Left lung (tissue), 10 donors: Measurements from ENCODE around the gene MICAL2. TPM values are rescaled to one million over a fixed set of nuclear protein-coding genes. Genes with fewer than 3 reads are reported as not detected.

ENCODE experiments used
- ATAC-seq: fragments of 200-7000 bp; cut with Tn5 transposase; one replicate; pipeline ENCODE4 v1.9.1; 2020; ENCODE audit warnings: moderate library complexity
- DNase-seq, 4 donors: peaks; one replicate each; pipeline ENCODE4 v3.0.0-alpha.2; 2013 to 2020
- H3K27ac ChIP-seq, 2 donors: fragments of 200-600 bp; sonication (generic) in 1 of 2; one replicate each; pipeline versions ENCODE4 v1.5.0 to v1.8.0; 2020 to 2021
- H3K27me3 ChIP-seq, 2 donors: fragments of 200-600 bp; sonication (generic) in 1 of 2; one replicate each; pipeline versions ENCODE4 v1.5.0 to v1.8.0; 2020 to 2021
- H3K36me3 ChIP-seq, 2 donors: fragments of 200-600 bp; sonication (generic) in 1 of 2; one replicate each; pipeline versions ENCODE4 v1.5.0 to v1.8.0; 2020 to 2021
- H3K4me1 ChIP-seq, 2 donors: fragments of 200-600 bp; one replicate each; pipeline ENCODE4 v1.8.0; 2021
- H3K4me3 ChIP-seq, 2 donors: fragments of 200-600 bp; sonication (generic) in 1 of 2; one replicate each; pipeline versions ENCODE4 v1.5.0 to v1.8.0; 2020 to 2021; ENCODE audit warnings: mild to moderate bottlenecking in 1 of 2
- H3K9me3 ChIP-seq, 2 donors: fragments of 200-600 bp; sonication (generic) in 1 of 2; one replicate each; pipeline versions ENCODE4 v1.5.0 to v1.8.0; 2020 to 2021
- intact Hi-C, 2 donors: fragments of 100-400 bp; cut with DNase I; formaldehyde crosslinking; loops; one replicate each; pipeline versions ENCODE4 v1.11.2 to v1.14.2; 2022
- microRNA-seq, 2 donors: library from miRNA; unstranded; fragments of <30 nt; microRNA quantifications; one replicate each; pipeline ENCODE4, GENCODE V29; 2019
- polyA plus RNA-seq, 6 donors: library from polyadenylated mRNA; unstranded; fragments of 120-200 nt; gene quantifications; one replicate each; pipeline ENCODE4 v1.2.1, GENCODE V29; 2013; ENCODE audit not compliant: insufficient read length in 6 of 6
- total RNA-seq, 2 donors: library from RNA; stranded (reverse); fragmentation: NEBNext Ultra II Directional; extraction: Animal tissue kit (Norgen Biotek cat#: 25700); gene quantifications; one replicate each; pipeline ENCODE4 v1.2.1, GENCODE V29; 2021
- TF ChIP-seq, protein P1 (sequence below), 2 donors: fragments of 200-600 bp; sonication (generic) in 1 of 2; IDR thresholded peaks; one replicate each; pipeline versions ENCODE4 v1.5.0 to v1.8.0; 2021; ENCODE audit warnings: antibody characterized with exemption in 2 of 2
- donor health status: DM: no; HTN: yes; CAD: no.
- donor health status: DM: no; HTN: no; CAD: no.

MICAL2 gene
- total and polyA plus RNA-seq, 8 donors: 49.8 to 293 (median 89.4) TPM

DNA sequence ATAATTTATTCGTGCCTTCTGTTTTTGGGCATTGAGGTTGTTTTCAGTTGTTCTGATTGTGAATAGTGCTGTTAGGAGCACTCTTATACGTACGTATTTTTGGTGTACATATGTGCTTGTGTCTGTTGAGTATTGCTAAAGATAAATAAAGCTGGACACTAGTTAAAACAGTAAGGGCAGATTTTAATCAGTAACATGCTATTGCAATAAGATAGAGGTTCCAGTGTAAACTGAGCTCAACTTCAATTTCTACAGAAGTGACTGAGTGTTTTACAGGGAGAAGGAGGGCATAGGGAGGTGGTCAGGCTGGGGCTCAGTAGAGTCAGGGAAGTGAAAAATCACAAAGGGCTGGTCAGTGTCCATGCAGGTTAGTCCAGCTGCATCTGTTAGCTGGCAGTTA is 191.0 kb downstream of the MICAL2 start:
- Histone ChIP-seq H3K27ac (no peak overlapping the region), H3K4me1 (no peaks in the 10 kb centered on the region), H3K36me3 (no peaks in the 10 kb centered on the region), H3K9me3 (peaks cover 0 to 14% of the 10 kb centered on the region in 2 donors), H3K27me3 (no peaks in the 10 kb centered on the region), H3K4me3 (no peak overlapping the region)
- TF ChIP-seq, protein P1, sequence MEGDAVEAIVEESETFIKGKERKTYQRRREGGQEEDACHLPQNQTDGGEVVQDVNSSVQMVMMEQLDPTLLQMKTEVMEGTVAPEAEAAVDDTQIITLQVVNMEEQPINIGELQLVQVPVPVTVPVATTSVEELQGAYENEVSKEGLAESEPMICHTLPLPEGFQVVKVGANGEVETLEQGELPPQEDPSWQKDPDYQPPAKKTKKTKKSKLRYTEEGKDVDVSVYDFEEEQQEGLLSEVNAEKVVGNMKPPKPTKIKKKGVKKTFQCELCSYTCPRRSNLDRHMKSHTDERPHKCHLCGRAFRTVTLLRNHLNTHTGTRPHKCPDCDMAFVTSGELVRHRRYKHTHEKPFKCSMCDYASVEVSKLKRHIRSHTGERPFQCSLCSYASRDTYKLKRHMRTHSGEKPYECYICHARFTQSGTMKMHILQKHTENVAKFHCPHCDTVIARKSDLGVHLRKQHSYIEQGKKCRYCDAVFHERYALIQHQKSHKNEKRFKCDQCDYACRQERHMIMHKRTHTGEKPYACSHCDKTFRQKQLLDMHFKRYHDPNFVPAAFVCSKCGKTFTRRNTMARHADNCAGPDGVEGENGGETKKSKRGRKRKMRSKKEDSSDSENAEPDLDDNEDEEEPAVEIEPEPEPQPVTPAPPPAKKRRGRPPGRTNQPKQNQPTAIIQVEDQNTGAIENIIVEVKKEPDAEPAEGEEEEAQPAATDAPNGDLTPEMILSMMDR (IDR thresholded peaks at IDR 0.05): no peak
- no peak for ATAC-seq
- no peak for DNase-seq
- intact Hi-C loops: no loop called here

DNA sequence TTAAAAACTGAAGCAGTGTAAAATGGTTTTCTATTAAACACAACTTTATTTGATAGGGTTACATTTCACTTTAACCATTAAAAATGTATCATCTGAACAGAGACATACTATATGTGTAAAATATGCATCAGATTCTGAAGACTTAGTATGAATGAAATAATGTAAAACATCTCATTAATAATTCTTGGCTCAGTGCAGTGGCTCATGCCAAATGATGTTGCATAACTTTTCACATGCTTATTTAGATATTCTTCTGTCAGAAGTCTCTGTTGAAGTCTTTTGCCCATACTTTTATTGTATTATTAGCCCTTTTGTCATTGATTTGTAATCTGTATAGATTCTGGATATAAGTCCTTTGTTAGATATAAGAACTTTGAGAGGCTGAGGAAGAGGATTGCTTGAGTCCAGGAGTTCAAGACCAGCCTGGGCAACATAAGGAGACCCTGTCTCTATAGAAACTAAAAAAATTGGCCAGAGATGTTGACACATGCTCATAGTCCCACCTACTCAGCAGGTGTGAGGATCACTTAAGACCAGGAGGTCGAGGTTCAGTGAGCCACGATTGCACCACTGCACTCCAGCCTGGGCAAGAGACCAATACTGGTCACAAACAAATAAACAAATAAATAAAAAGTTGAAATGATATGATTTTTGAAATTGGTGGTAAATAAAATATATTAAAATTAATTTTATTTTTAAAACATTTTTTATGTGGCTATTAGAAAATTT is 193.2 kb downstream of the MICAL2 start:
- H3K27ac ChIP-seq: no peak overlapping the region
- ATAC-seq: no peak
- no peaks in the 10 kb centered on the region for H3K36me3 ChIP-seq
- no peak for DNase-seq
- H3K9me3 ChIP-seq: peaks cover 0 to 8% of the 10 kb centered on the region in 2 donors
- intact Hi-C loops: no loop called here
- no peaks in the 10 kb centered on the region for H3K4me1 ChIP-seq
- H3K27me3 ChIP-seq: no peaks in the 10 kb centered on the region
- TF ChIP-seq, protein P1 (IDR thresholded peaks at IDR 0.05): no peak
- no peak overlapping the region for H3K4me3 ChIP-seq

DNA sequence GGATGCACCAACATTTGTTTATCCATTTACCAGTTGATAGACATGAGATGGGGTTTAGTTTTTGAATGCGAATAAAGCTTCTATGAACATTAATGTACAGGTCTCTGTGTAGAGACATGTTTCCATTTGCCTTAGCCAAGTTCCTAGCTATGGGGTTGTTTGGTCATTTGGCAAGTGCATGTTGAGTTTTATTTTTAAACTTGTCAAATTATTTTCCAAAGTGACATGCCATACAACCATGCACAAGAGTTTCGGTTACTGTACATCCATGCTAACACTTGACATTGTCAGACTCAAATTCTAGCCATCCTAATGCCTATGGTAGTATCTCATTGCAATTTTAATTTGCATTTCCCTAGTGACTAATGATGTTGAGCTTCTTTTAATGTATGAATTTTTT is 196.4 kb downstream of the MICAL2 start:
- TF ChIP-seq, protein P1 (IDR thresholded peaks at IDR 0.05): no peak
- DNase-seq (no peak), ATAC-seq (no peak)
- H3K36me3 ChIP-seq: no peaks in the 10 kb centered on the region
- no peaks in the 10 kb centered on the region for H3K4me1 ChIP-seq
- intact Hi-C loops: no loop called here
- no peaks in the 10 kb centered on the region for H3K27me3 ChIP-seq
- no peak overlapping the region for H3K4me3 ChIP-seq
- H3K27ac ChIP-seq: no peak overlapping the region
- no peaks in the 10 kb centered on the region for H3K9me3 ChIP-seq

DNA sequence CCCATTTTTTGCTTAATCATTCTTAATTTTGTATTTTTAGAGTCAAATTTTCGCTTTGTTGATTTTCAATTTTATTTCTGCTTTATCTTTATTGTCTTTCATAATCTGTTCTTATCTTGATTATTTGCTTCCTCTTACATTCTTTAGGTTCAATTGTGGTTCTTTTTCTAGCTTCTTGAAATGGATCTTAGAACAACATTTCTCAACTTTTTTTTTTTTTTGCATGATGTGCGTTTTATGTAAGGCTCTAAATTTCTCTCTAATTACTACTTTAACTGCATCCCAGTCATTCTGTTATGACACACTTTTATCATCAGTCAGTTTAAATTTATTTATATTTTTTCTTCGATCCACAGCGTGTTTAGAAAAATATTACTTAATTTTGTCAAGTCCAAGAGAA is 201.7 kb downstream of the MICAL2 start:
- Histone ChIP-seq H3K4me1 (no peaks in the 10 kb centered on the region), H3K27ac (no peak overlapping the region), H3K9me3 (peaks cover 0 to 16% of the 10 kb centered on the region in 2 donors), H3K36me3 (no peaks in the 10 kb centered on the region), H3K4me3 (no peak overlapping the region), H3K27me3 (no peaks in the 10 kb centered on the region)
- intact Hi-C loops: no loop called here
- ATAC-seq (no peak), DNase-seq (no peak)
- TF ChIP-seq, protein P1 (IDR thresholded peaks at IDR 0.05): no peak

Small RNA genes lying within 50 kb of the gene (microRNA-seq; reads per million reads assigned to microRNA genes)
- gene MIR6124: 0 reads per million in 2 donors

Other genes with a start within 250 kb of the MICAL2 start
- gene DKK3, start 102.0 kb upstream of the MICAL2 start, total RNA-seq: 100 to 1,000 TPM; 122 to 156 TPM
- gene DKK3, start 102.0 kb upstream of the MICAL2 start, polyA plus RNA-seq: 100 to 1,000 TPM; 158 to 198 (median 174) TPM